GM12878 (cell line): Measurements from ENCODE around the gene PKP3.

Source experiments
- CEBPB ChIP-seq, 2 experiments: fragments of 150-350 bp in 1 of 2; IDR thresholded peaks; 2 replicates each; pipeline ENCODE4 v1.6.1; 2012 to 2014; ENCODE audit warnings: low read depth in 2 of 2, low read length in 2 of 2, borderline replicate concordance in 1 of 2, inconsistent platforms in 1 of 2
- CTCF ChIP-seq, 3 experiments: IDR thresholded peaks in 2 of 3; conservative IDR thresholded peaks in 1 of 3; 2 replicates each; pipeline ENCODE4 v1.5.1; 2011; ENCODE audit warnings: low read depth in 3 of 3, low read length in 3 of 3, mild to moderate bottlenecking in 3 of 3, control low read depth in 2 of 3, moderate library complexity in 2 of 3, inconsistent platforms in 1 of 3, mixed read lengths in 1 of 3; ENCODE audit not compliant: control insufficient read depth in 2 of 3, insufficient read depth in 1 of 3; ENCODE audit errors: extremely low read depth in 1 of 3
- EGR1 ChIP-seq, 2 experiments: IDR thresholded peaks; 1 replicate in 1 of 2; 2 replicates in 1 of 2; pipeline ENCODE4 v1.6.1; 2011 to 2012; ENCODE audit warnings: low read depth in 2 of 2, low read length in 2 of 2, borderline replicate concordance in 1 of 2, mild to moderate bottlenecking in 1 of 2, moderate library complexity in 1 of 2
- GATAD2B ChIP-seq: fragments of 450-650 bp; conservative IDR thresholded peaks from 2 replicates; pipeline ENCODE4 v1.6.1; 2017; ENCODE audit warnings: low read depth, mild to moderate bottlenecking, moderate library complexity
- JUND ChIP-seq: IDR thresholded peaks from 2 replicates; pipeline ENCODE4 v1.6.1; 2012; ENCODE audit warnings: low read depth, mild to moderate bottlenecking, low read length, improper control_type of control experiment, moderate library complexity
- PML ChIP-seq: IDR thresholded peaks from 2 replicates; pipeline ENCODE4 v1.6.1; 2012; ENCODE audit warnings: low read length, inconsistent platforms
- REST ChIP-seq: IDR thresholded peaks from 2 replicates; pipeline ENCODE4 v1.6.1; 2012; ENCODE audit warnings: mild to moderate bottlenecking, low read depth, low read length
- SIN3A ChIP-seq: IDR thresholded peaks from 2 replicates; pipeline ENCODE4 v1.6.1; 2012; ENCODE audit warnings: low read depth, low read length, improper control_type of control experiment
- SKIL ChIP-seq: fragments of 450-650 bp; IDR thresholded peaks from 2 replicates; pipeline ENCODE4 v1.6.1; 2017; ENCODE audit warnings: mild to moderate bottlenecking, low read depth, inconsistent platforms; ENCODE audit not compliant: poor library complexity, severe bottlenecking
- SP1 ChIP-seq: IDR thresholded peaks from one replicate; pipeline ENCODE4 v1.6.1; 2011; ENCODE audit warnings: low read depth, low read length
- ZNF384 ChIP-seq: IDR thresholded peaks from 2 replicates; pipeline ENCODE4 v1.6.1; 2012; ENCODE audit warnings: low read depth, mild to moderate bottlenecking, low read length, improper control_type of control experiment, borderline replicate concordance

- no peak for TF ChIP-seq SKIL
- no peak for TF ChIP-seq PML
- TF ChIP-seq GATAD2B: no peak
- TF ChIP-seq ZNF384: no peak
- TF ChIP-seq JUND: no peak
- TF ChIP-seq SP1: no peak
- no peak for TF ChIP-seq CTCF (IDR thresholded peaks at IDR 0.05 in 2 of 3, conservative IDR thresholded peaks at IDR 0.05 in 1 of 3; ENCODE audit: control insufficient read depth in 2 of 3, extremely low read depth in 1 of 3, insufficient read depth in 1 of 3, low read depth in 3 of 3, low read length in 3 of 3)
- no peak for TF ChIP-seq EGR1 (IDR thresholded peaks at IDR 0.05; ENCODE audit: borderline replicate concordance in 1 of 2, low read depth in 2 of 2, low read length in 2 of 2)
- TF ChIP-seq REST: no peak
- TF ChIP-seq CEBPB (IDR thresholded peaks at IDR 0.05; ENCODE audit: borderline replicate concordance in 1 of 2, low read depth in 2 of 2, low read length in 2 of 2): no peak
- TF ChIP-seq SIN3A: no peak
Observed at GRCh38 chr11:428295-428694, 34.3 kb downstream of the PKP3 start.
